Esophagus muscularis mucosa (tissue), 4 donors: ENCODE measurements around the gene FXYD7. TPM values are rescaled to one million over a fixed set of nuclear protein-coding genes. Genes with fewer than 3 reads are reported as not detected.

Experiments
- DNase-seq: peaks from one replicate; pipeline ENCODE4 v3.0.0-alpha.2; 2017; ENCODE audit errors: extremely low spot score
- H3K27ac ChIP-seq, 4 donors: fragments of 200-600 bp; sonication (generic); replicated peaks in 1 of 4; 1 replicate in 3 of 4; 2 replicates in 1 of 4; pipeline ENCODE4 v1.5.1; 2016 to 2019; ENCODE audit warnings: mild to moderate bottlenecking in 1 of 4
- H3K27me3 ChIP-seq, 4 donors: fragments of 200-600 bp; sonication (generic); one replicate each; pipeline versions ENCODE4 v1.5.1 to v1.6.0; 2016 to 2019
- H3K36me3 ChIP-seq, 4 donors: fragments of 200-600 bp; sonication (generic); one replicate each; pipeline ENCODE4 v1.5.1; 2016 to 2019
- H3K4me1 ChIP-seq, 4 donors: fragments of 200-600 bp; sonication (generic); one replicate each; pipeline ENCODE4 v1.5.1; 2016 to 2019
- H3K4me3 ChIP-seq, 4 donors: fragments of 200-600 bp; sonication (generic); 1 replicate in 2 of 4; 2 replicates in 2 of 4; pipeline ENCODE4 v1.5.1; 2016 to 2019; ENCODE audit warnings: mild to moderate bottlenecking in 4 of 4, moderate library complexity in 1 of 4
- H3K9me3 ChIP-seq, 4 donors: fragments of 200-600 bp; sonication (generic); 1 replicate in 3 of 4; 2 replicates in 1 of 4; pipeline ENCODE4 v1.5.1; 2016 to 2019
- CTCF ChIP-seq, 3 experiments: fragments of 200-600 bp in 2 of 3; fragments of 450-650 bp in 1 of 3; sonication (generic) in 2 of 3; IDR thresholded peaks; one replicate each; pipeline ENCODE4 v1.5.1; 2017 to 2019; ENCODE audit warnings: antibody characterized with exemption in 3 of 3, mild to moderate bottlenecking in 2 of 3, moderate library complexity in 1 of 3
- EP300 ChIP-seq: sonication (generic); formaldehyde crosslinking; IDR thresholded peaks from one replicate; pipeline ENCODE4 v1.6.1; 2017; ENCODE audit warnings: antibody characterized with exemption
- POLR2A ChIP-seq: fragments of 450-650 bp; IDR thresholded peaks from one replicate; pipeline ENCODE4 v1.6.1; 2017; ENCODE audit warnings: antibody characterized with exemption, moderate library complexity, mild to moderate bottlenecking, low read depth
- POLR2AphosphoS5 ChIP-seq, 2 donors: sonication (generic); formaldehyde crosslinking; IDR thresholded peaks; one replicate each; pipeline ENCODE4 v1.6.1; 2017; ENCODE audit warnings: antibody characterized with exemption in 2 of 2
- WGBS: methylation state at CpG from one replicate; pipeline ENCODE4 v1.1.5; 2018; 5-methylcytosine and 5-hydroxymethylcytosine counted together
- intact Hi-C: fragments of 100-400 bp; cut with DNase I; formaldehyde crosslinking; loops from one replicate; pipeline ENCODE4 v1.15.1; 2023
- total RNA-seq, 4 donors: library from RNA; depleted of rRNA; stranded (reverse); fragments of >200 nt; gene quantifications; one replicate each; pipeline versions ENCODE4 v1.1.0 to v1.2.1, GENCODE V29; 2016

FXYD7 gene
- total RNA-seq, 4 donors from 2014 or later = 0.71 TPM; not detected in 3

GRCh38 chr19:35144259-35144599, 1.2 kb downstream of the FXYD7 start:
- no peak overlapping the region for H3K4me3 ChIP-seq
- peaks cover 0 to 4% (median 0%) of the 10 kb centered on the region in 4 donors for H3K9me3 ChIP-seq
- no CpG with 5 or more reads among the region's 6 CpGs for WGBS
- TF ChIP-seq POLR2A (no peak), POLR2AphosphoS5 (IDR thresholded peaks at IDR 0.05) (no peak), CTCF (IDR thresholded peaks at IDR 0.05) (no peak), EP300 (no peak)
- H3K36me3 ChIP-seq = no peaks in the 10 kb centered on the region
- intact Hi-C loops = loop anchor here (5.0 kb wide), 2 partner anchors 77 to 123 kb away; partner anchors contain the start of gene USF2
- peaks cover 22 to 51% (median 41%) of the 10 kb centered on the region in 4 donors for H3K4me1 ChIP-seq
- peaks cover 0 to 51% (median 16%) of the 10 kb centered on the region in 4 donors for H3K27me3 ChIP-seq
- no peak for DNase-seq
- no peak overlapping the region for H3K27ac ChIP-seq

- Histone ChIP-seq H3K27me3 (peaks cover 0 to 45% (median 16%) of the 10 kb centered on the region in 4 donors), H3K27ac (no peak overlapping the region), H3K9me3 (peaks cover 0 to 4% (median 0%) of the 10 kb centered on the region in 4 donors), H3K36me3 (no peaks in the 10 kb centered on the region), H3K4me1 (peaks cover 19 to 45% (median 35%) of the 10 kb centered on the region in 4 donors), H3K4me3 (no peak overlapping the region)
- WGBS = 29% methylated on average over 12 of the region's 15 CpGs
- intact Hi-C loops = loop anchor here (5.0 kb wide), 2 partner anchors 78 to 122 kb away; partner anchors contain the start of gene USF2
- TF ChIP-seq CTCF (IDR thresholded peaks at IDR 0.05) (no peak), POLR2AphosphoS5 (IDR thresholded peaks at IDR 0.05) (no peak), POLR2A (no peak), EP300 (no peak)
- no peak for DNase-seq
These were observed 1.8 kb downstream of the FXYD7 start for GRCh38 chr19:35144600-35145436.

GRCh38 chr19:35146746-35147459, 3.8 kb downstream of the FXYD7 start:
- Histone ChIP-seq H3K4me1 (peaks cover 2 to 27% (median 16%) of the 10 kb centered on the region in 4 donors), H3K36me3 (no peaks in the 10 kb centered on the region), H3K27me3 (peaks cover 0 to 45% (median 14%) of the 10 kb centered on the region in 4 donors), H3K4me3 (no peak overlapping the region), H3K9me3 (no peaks in the 10 kb centered on the region), H3K27ac (no peak overlapping the region)
- 62% methylated on average over 7 of the region's 7 CpGs for WGBS
- TF ChIP-seq POLR2AphosphoS5 (IDR thresholded peaks at IDR 0.05) = no peak
- TF ChIP-seq POLR2A = no peak
- TF ChIP-seq CTCF (IDR thresholded peaks at IDR 0.05) = no peak
- TF ChIP-seq EP300 = no peak
- intact Hi-C loops = no loop called here
- no peak for DNase-seq

DNA sequence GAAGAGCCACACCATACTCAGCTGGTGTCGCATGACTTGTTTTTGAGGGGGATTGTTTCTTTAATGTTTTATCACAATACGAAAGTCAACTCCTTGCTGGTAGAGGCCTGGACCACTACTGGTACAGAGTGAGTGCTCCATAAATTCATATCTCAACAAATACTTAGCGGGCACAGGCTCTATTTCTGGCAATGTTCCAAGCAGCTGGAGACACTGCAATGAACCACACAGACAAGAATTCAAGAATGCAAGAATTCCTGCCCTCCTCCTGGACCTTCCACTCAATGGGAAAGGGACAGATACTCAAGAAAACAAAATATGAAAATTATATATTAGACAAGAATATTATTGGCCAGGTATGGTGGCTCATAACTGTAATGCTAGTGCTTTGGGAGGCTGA, 6.4 kb downstream of the FXYD7 start:
- Histone ChIP-seq H3K27me3 (peaks cover 0 to 37% (median 10%) of the 10 kb centered on the region in 4 donors), H3K4me1 (peaks cover 10 to 19% (median 15%) of the 10 kb centered on the region in 4 donors), H3K9me3 (no peaks in the 10 kb centered on the region), H3K4me3 (no peak overlapping the region), H3K27ac (no peak overlapping the region), H3K36me3 (no peaks in the 10 kb centered on the region)
- TF ChIP-seq POLR2A (no peak), CTCF (IDR thresholded peaks at IDR 0.05) (no peak), POLR2AphosphoS5 (IDR thresholded peaks at IDR 0.05) (no peak), EP300 (no peak)
- no peak for DNase-seq
- WGBS = 82% methylated on average over 3 of the region's 3 CpGs
- intact Hi-C loops = no loop called here
